K562 (cell line): Measurements from ENCODE around the gene RABL6. TPM values are rescaled to one million over a fixed set of nuclear protein-coding genes. Genes with fewer than 3 reads are reported as not detected.
A peak's percentile ranks its signal among the peaks of the same experiment; 100 is the strongest.

Experiments
- ATAC-seq: fragments of 200-7000 bp; cut with Tn5 transposase; 3 replicates; pipeline ENCODE4 v1.9.1; 2020; ENCODE audit warnings: moderate library complexity
- BruUV-seq: library from RNA; stranded (reverse); fragments of 400-500 nt; replicated peaks from 2 replicates; lab custom pipeline; 2021; lab: Mats Ljungman, UMichigan
- CTCF ChIA-PET: fragments of 300-600 bp; formaldehyde crosslinking; extraction: SDS; loops from one replicate; lab custom pipeline; 2021; ENCODE audit warnings: low intra/inter-chr PET ratio; lab: Yijun Ruan, JAX
- POLR2A ChIA-PET: fragments of 300-600, 350-650 bp; sonication (Branson Sonifier 250); formaldehyde crosslinking; extraction: SDS; loops from one replicate; lab custom pipeline; 2021; ENCODE audit warnings: antibody characterized with exemption, inconsistent platforms; lab: Yijun Ruan, JAX
- DNase-seq, 4 experiments: peaks; one replicate each; pipeline versions ENCODE4 v3.0.0 to v3.0.0-alpha.2; 2011 to 2018; ENCODE audit warnings: low spot score in 3 of 4, mixed read lengths in 3 of 4; ENCODE audit errors: extremely low read depth in 1 of 4
- FAIRE-seq: peaks from 2 replicates; lab custom pipeline; 2011; peaks lifted over from hg19 to GRCh38; lab: Jason Lieb, UNC
- H2AFZ ChIP-seq: 2 replicates; pipeline ENCODE4 v1.6.0; 2011; ENCODE audit warnings: low read depth, low read length, control low read depth, inconsistent platforms
- H3K27ac ChIP-seq: fragments of 200-600 bp; 3 replicates; pipeline ENCODE4 v1.8.0; 2011; ENCODE audit warnings: low read depth, mild to moderate bottlenecking, control low read depth, inconsistent platforms, low read length, moderate library complexity, mixed read lengths; ENCODE audit errors: extremely low read depth
- H3K27me3 ChIP-seq, 2 experiments: fragments of 300-600 bp in 1 of 2; 2 replicates in 1 of 2; 3 replicates in 1 of 2; pipeline versions ENCODE4 v1.6.0 to v1.8.0; 2011; ENCODE audit warnings: inconsistent platforms in 2 of 2, low read length in 2 of 2, mild to moderate bottlenecking in 1 of 2, mixed read lengths in 1 of 2, moderate library complexity in 1 of 2; ENCODE audit not compliant: control insufficient read depth in 2 of 2, insufficient read depth in 2 of 2
- H3K36me3 ChIP-seq: fragments of 300-600 bp; 3 replicates; pipeline ENCODE4 v1.8.0; 2011; ENCODE audit warnings: mild to moderate bottlenecking, low read length, inconsistent platforms; ENCODE audit not compliant: control insufficient read depth, insufficient read depth
- H3K4me1 ChIP-seq, 2 experiments: fragments of 200-600 bp in 1 of 2; replicated peaks in 1 of 2; 2 replicates in 1 of 2; 3 replicates in 1 of 2; pipeline versions ENCODE4 v1.5.1 to v1.8.0; 2011; ENCODE audit warnings: inconsistent platforms in 2 of 2, low read length in 2 of 2, mild to moderate bottlenecking in 1 of 2, mixed read lengths in 1 of 2, moderate library complexity in 1 of 2; ENCODE audit not compliant: control insufficient read depth in 2 of 2, insufficient read depth in 2 of 2
- H3K4me2 ChIP-seq: 2 replicates; pipeline ENCODE4 v1.6.1; 2011; ENCODE audit warnings: low read length, control low read depth, inconsistent platforms, mixed read lengths; ENCODE audit not compliant: insufficient read depth
- H3K4me3 ChIP-seq: fragments of 200-600 bp; sonication (generic), shearing (Covaris generic); 2 replicates; pipeline ENCODE4 v1.5.1; 2016; ENCODE audit warnings: control low read depth, inconsistent platforms
- H3K79me2 ChIP-seq: fragments of 200-600 bp; 3 replicates; pipeline ENCODE4 v1.8.0; 2011; ENCODE audit warnings: low read length, inconsistent platforms; ENCODE audit not compliant: control insufficient read depth, insufficient read depth
- H3K9ac ChIP-seq, 2 experiments: 2 replicates each; pipeline versions ENCODE4 v1.6.0 to v1.6.1; 2011; ENCODE audit warnings: low read depth in 2 of 2, low read length in 2 of 2, control low read depth in 1 of 2, inconsistent platforms in 1 of 2, mild to moderate bottlenecking in 1 of 2, mixed read lengths in 1 of 2; ENCODE audit not compliant: insufficient read depth in 1 of 2
- H3K9me1 ChIP-seq: one replicate; pipeline ENCODE4 v1.6.0; 2011; ENCODE audit warnings: inconsistent platforms, mild to moderate bottlenecking, low read length, moderate library complexity; ENCODE audit not compliant: control insufficient read depth, insufficient read depth
- H3K9me3 ChIP-seq: replicated peaks from 2 replicates; pipeline ENCODE4 v1.5.1; 2011; ENCODE audit warnings: low read depth, low read length, inconsistent platforms; ENCODE audit not compliant: control insufficient read depth, insufficient read depth
- H4K20me1 ChIP-seq: replicated peaks from 2 replicates; pipeline ENCODE4 v1.6.1; 2011; ENCODE audit warnings: low read length, inconsistent platforms, mixed read lengths; ENCODE audit not compliant: control insufficient read depth, insufficient read depth
- ATF1 ChIP-seq, 2 experiments: fragments of 450-650 bp in 1 of 2; IDR thresholded peaks; 2 replicates each; pipeline ENCODE4 v1.6.1; 2016; ENCODE audit warnings: missing compliant biosample characterization in 1 of 2, missing genetic modification characterization in 1 of 2
- GTF2B ChIP-seq: IDR thresholded peaks from 2 replicates; pipeline ENCODE4 v1.6.1; 2011; ENCODE audit not compliant: insufficient read length; ENCODE audit errors: extremely low read depth
- HOMEZ ChIP-seq: fragments of 250-450 bp; sonication (Bioruptor Pico); IDR thresholded peaks from 2 replicates; pipeline ENCODE4 v1.4.0; 2020; ENCODE audit warnings: mild to moderate bottlenecking, moderate library complexity
- MCM5 ChIP-seq: fragments of 450-650 bp; IDR thresholded peaks from 2 replicates; pipeline ENCODE4 v1.6.1; 2016; ENCODE audit warnings: low read depth
- MXD1 ChIP-seq: fragments of 250-450 bp; sonication (Bioruptor Pico); IDR thresholded peaks from 2 replicates; pipeline ENCODE4 v1.8.0; 2021; ENCODE audit warnings: borderline replicate concordance, mild to moderate bottlenecking, moderate library complexity; ENCODE audit not compliant: poor library complexity, severe bottlenecking
- STAT5A ChIP-seq: IDR thresholded peaks from 2 replicates; pipeline ENCODE4 v1.6.1; 2012; ENCODE audit warnings: low read length, inconsistent platforms, borderline replicate concordance
- TCF7L2 ChIP-seq: fragments of 150-350 bp; IDR thresholded peaks from 2 replicates; pipeline ENCODE4 v1.6.1; 2016; ENCODE audit warnings: low read depth, mild to moderate bottlenecking, low read length, moderate library complexity
- TFE3 ChIP-seq: fragments of 450-650 bp; formaldehyde crosslinking; IDR thresholded peaks from 2 replicates; pipeline ENCODE4 v1.4.0; 2020; ENCODE audit warnings: mild to moderate bottlenecking, mixed read lengths
- YBX1 ChIP-seq: fragments of 450-650 bp; IDR thresholded peaks from 2 replicates; pipeline ENCODE4 v1.7.1; 2016; ENCODE audit warnings: mild to moderate bottlenecking
- ZNF316 ChIP-seq: fragments of 450-650 bp; IDR thresholded peaks from 2 replicates; pipeline ENCODE4 v1.6.1; 2016
- ZNF592 ChIP-seq: fragments of 450-650 bp; IDR thresholded peaks from 2 replicates; pipeline ENCODE4 v1.6.1; 2017; ENCODE audit warnings: antibody characterized with exemption, mild to moderate bottlenecking
- WGBS: fragments of 100-300 bp; shearing (Covaris generic); methylation state at CpG from one replicate; pipeline ENCODE4 v1.1.6; 2016; ENCODE audit warnings: low coverage, mixed read lengths; ENCODE audit not compliant: insufficient coverage; ENCODE audit errors: missing lambda C conversion rate; 5-methylcytosine and 5-hydroxymethylcytosine counted together
- in situ Hi-C: fragments of 300-500 bp; cut with MboI; formaldehyde crosslinking; loops from 4 replicates; pipeline ENCODE4 v1.15.0; 2018; ENCODE audit warnings: inconsistent platforms, mixed read lengths
- intact Hi-C: fragments of 100-400 bp; cut with micrococcal nuclease; formaldehyde crosslinking; loops from 2 replicates; pipeline ENCODE4 v1.14.2; 2022
- polyA plus RNA-seq, 8 experiments: library from polyadenylated mRNA; depleted of rRNA in 4 of 8; stranded (reverse) in 5 of 8; unstranded in 3 of 8; fragments of >200 nt; fragmentation: Nextera tagmentation in 2 of 8; fragmentation: Illumina TruSeq in 1 of 8; extraction: Ambion mirVana in 2 of 8; extraction: Trizol in 1 of 8; gene quantifications; 2 replicates each; pipeline versions ENCODE4 v1.2.1 to v1.2.3, GENCODE V29; 2011 to 2014; ENCODE audit warnings: inconsistent platforms in 1 of 8, missing spikeins in 1 of 8
- total RNA-seq, 7 experiments: library from RNA; depleted of rRNA in 6 of 7; stranded (reverse); fragments of >200 nt in 6 of 7; fragmentation: Illumina TruSeq in 2 of 7; extraction: Trizol in 2 of 7; gene quantifications; 2 replicates each; pipeline versions ENCODE4 v1.2.1 to v1.2.3, GENCODE V29; 2011 to 2021; ENCODE audit warnings: low replicate concordance in 1 of 7

RABL6 gene
- total and polyA plus RNA-seq, 9 of the 15 experiments (the other 6 are each of a cell fraction or from before 2014, with no cell fraction given) = 5.6 to 181 (median 84.5) TPM

- H3K9ac ChIP-seq = peak overlapping the region; percentile 11 to 83; a peak in 2 of 4 replicates
- no peak overlapping the region for H3K4me3 ChIP-seq
- ChIA-PET CTCF (no interaction called here), POLR2A (interaction anchor here (0.6 to 2.2 kb wide), 12 partner anchors 10 to 155 kb away, joined by 3 to 15 read pairs (median 4); partner anchors contain the start of gene EDF1)
- H3K9me3 ChIP-seq = no peaks in the 10 kb centered on the region
- no peaks in the 10 kb centered on the region for H3K27me3 ChIP-seq
- peaks cover 21 to 53% of the 10 kb centered on the region in 2 experiments for H3K4me1 ChIP-seq
- H3K36me3 ChIP-seq = peaks cover 6% of the 10 kb centered on the region; the same call in 1 of the 3 replicates
- in situ Hi-C loops = no loop called here
- peak overlapping the region; percentile 66; the same call in 1 of the 2 replicates for H2AFZ ChIP-seq
- H4K20me1 ChIP-seq = no peaks in the 10 kb centered on the region
- peak overlapping the region; percentile 53; the same call in 1 of the 3 replicates for H3K27ac ChIP-seq
- H3K79me2 ChIP-seq = peaks cover 23% of the 10 kb centered on the region
- DNase-seq = peak; percentile 58 to 87 (median 67)
- peaks cover 2% of the 10 kb centered on the region for H3K9me1 ChIP-seq
- H3K4me2 ChIP-seq = peak overlapping the region; percentile 56
- intact Hi-C loops = no loop called here
- WGBS = 26% methylated on average over 19 of the region's 19 CpGs
- no TSS peak for BruUV-seq
- FAIRE-seq = peak; percentile 91
- ATAC-seq = peak; percentile 37
- no peak for TF ChIP-seq MCM5
- no peak for TF ChIP-seq TCF7L2
- TF ChIP-seq STAT5A = no peak
- TF ChIP-seq ATF1 (CRISPR knock-in tag; IDR thresholded peaks at IDR 0.05) = no peak
- TF ChIP-seq ATF1 (tag; IDR thresholded peaks at IDR 0.05) = peak; percentile 21; the same call in 1 of the 2 replicates
- no peak for TF ChIP-seq YBX1
- TF ChIP-seq GTF2B = no peak
- no peak for TF ChIP-seq HOMEZ (CRISPR knock-in tag)
- TF ChIP-seq ZNF316 = no peak
- peak; percentile 74 for TF ChIP-seq MXD1 (CRISPR knock-in tag)
- TF ChIP-seq ZNF592 = no peak
- no peak for TF ChIP-seq TFE3
Measured at GRCh38 chr9:136882109-136882946, 74.6 kb downstream of the RABL6 start.
